ENCODE data around the gene GLIS1.

The GLIS1 gene

GRCh38 chr1:53677486-53677885 lies 61.5 kb downstream of the GLIS1 start:
- no peak for DNase-seq

GRCh38 chr1:53672785-53673184 lies 66.2 kb downstream of the GLIS1 start:
- no peak for DNase-seq

- DNase-seq = no peak
Observed at GRCh38 chr1:53672243-53672642, 66.7 kb downstream of the GLIS1 start.

GRCh38 chr1:53669621-53670191 lies 69.3 kb downstream of the GLIS1 start:
- no peak for DNase-seq

- no peak for DNase-seq
Observed at GRCh38 chr1:53666566-53666965, 72.4 kb downstream of the GLIS1 start.

DNA sequence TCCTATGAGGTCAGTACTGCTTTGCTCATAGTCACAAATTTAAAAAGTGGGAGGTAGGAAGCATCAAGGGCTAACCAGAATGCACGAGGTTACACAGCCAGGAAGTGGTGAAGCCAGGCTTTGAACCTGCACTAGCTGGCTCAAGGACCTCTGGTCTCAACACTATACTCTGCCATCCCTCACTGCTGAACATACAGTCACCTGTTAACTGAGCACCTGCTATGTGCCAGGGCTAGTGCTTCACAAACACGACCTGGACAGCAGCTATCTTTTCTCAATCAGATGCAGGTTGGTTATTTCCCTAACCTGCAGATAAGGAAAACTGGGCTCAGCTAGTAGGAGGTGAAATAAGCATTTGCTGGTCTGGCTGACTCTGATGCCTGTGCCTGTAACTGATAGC lies 73.0 kb downstream of the GLIS1 start:
- DNase-seq = no peak

GRCh38 chr1:53663529-53664300 lies 75.2 kb downstream of the GLIS1 start:
- no peak for DNase-seq

GRCh38 chr1:53662951-53663350 lies 76.0 kb downstream of the GLIS1 start:
- no peak for DNase-seq

GRCh38 chr1:53662169-53662568 lies 76.8 kb downstream of the GLIS1 start:
- no peak for DNase-seq

DNA sequence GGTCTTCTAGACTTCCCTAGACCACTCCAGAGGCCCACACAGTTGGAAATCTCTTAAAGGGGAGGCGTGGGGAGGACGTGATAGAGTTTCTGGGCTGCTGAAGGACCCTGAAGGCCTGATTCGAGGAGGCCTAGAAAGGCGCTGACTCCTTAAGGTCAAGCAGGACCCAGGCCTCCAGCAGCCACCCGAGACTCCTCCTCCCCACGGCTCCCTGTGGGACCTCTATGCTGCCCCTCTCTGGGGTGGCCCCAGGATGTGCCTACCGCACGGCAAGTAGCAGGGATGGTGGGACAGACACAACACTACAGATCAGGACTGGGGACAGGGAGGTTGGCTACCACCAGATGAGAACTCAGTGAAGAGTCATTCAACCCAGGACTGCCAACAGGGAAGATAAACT lies 77.5 kb downstream of the GLIS1 start:
- no peak for DNase-seq

GRCh38 chr1:53660666-53661065 lies 78.3 kb downstream of the GLIS1 start:
- no peak for DNase-seq

DNA sequence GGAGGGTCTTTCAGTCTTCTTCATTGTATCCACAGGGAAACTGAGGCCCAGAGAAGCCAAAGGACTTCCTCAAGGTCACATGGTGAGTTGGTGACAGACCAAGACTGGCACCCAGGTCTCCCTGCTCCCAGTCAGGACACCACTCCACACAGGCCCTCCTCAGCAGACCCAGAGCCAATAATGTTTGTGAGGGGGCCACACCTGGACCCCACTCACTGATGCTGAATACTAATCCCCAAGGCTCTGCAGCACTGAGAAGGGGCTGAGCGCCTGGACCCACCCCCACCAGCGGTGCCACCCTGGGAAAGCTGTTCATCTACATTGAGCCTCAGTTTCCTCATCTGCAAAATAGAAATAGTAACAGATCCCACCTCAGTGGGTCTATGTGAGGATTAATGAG lies 79.5 kb downstream of the GLIS1 start:
- no peak for DNase-seq

DNA sequence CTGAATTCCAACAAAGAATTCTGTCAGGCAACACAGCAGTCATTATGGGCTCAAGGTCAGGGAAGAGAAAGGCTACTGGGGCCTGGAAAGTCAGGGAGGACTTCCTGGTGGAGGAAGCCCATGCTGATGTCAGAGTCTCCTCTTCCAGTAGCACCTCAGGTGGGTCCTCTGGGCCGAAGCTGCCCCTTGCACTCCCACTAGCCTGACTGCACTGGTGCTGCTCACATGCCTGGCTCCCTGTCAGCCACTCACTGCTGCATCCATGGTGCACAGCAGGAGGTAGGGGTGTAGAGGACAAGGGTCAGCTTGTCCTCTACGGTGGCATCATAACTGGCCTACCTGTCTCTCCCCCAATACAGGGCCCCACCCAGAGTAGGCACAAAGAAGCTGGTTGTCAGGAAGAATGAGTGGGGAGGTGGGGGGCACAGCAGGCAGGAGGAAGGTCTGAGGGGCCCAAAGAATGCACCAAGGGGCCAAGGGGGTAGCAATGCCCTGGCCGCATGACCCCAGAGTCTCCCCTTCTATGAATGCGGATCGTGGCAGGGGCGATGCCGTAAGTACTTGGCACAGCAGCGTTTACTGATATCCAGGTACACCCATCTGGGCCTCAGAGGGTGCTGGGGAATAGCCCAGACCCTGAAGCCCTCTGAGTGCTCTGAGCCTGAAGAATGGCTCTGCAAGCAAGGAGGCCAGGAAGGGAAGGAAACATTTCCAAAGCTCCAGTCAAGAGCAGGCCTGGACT lies 80.3 kb downstream of the GLIS1 start:
- no peak for DNase-seq

GRCh38 chr1:53657891-53658396 lies 81.0 kb downstream of the GLIS1 start:
- no peak for DNase-seq

DNA sequence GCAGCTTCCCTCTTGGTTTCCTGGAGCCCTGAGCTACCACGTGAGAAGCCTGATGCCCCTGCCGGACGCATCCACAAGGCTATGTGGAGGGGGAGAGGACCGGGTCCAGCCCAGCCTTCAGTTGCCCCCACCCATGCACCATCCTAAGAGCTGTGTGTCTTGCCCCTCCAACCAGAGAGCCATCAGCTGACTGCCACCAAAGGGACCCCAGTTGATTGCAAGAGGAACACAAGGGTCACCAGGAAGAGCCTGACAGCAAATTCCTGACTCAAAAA lies 81.5 kb downstream of the GLIS1 start:
- no peak for DNase-seq

DNA sequence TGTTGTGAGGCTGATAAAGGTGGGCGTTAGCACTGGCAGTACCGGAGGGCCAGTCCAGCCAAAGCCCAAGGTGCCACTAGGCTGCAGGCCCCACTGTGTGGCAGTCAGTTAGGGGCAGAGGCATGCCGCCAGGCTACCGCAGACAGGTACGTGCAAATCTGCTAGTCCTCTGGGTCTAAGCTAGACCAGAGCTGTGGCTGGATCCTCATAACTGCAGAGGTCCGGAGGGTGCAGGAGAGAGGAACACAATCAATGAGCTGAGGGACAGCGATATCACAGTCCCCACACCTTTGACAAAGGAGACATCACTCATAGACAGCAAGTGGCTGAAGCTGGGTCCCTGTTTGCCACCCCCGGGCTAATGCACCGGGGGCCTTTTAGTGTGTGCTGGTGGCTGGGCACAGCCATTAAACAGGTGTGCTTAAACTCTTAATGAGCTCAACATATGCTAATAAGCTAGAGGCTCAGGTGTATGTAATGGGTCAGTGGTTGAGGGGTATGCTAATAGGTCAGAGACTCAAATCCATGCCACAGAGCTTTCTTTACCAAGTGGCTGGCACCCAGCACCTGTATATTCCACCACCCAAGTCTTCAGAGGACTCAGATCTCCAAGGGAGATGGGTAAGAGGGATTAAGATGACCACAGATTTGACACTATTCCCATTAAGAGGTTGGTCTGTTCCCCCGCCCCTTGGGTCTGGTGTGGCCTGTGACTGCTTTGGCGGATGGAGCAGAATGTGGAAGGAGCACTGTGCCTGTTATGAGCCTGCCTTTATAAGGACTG lies 82.0 kb downstream of the GLIS1 start:
- no peak for DNase-seq

DNA sequence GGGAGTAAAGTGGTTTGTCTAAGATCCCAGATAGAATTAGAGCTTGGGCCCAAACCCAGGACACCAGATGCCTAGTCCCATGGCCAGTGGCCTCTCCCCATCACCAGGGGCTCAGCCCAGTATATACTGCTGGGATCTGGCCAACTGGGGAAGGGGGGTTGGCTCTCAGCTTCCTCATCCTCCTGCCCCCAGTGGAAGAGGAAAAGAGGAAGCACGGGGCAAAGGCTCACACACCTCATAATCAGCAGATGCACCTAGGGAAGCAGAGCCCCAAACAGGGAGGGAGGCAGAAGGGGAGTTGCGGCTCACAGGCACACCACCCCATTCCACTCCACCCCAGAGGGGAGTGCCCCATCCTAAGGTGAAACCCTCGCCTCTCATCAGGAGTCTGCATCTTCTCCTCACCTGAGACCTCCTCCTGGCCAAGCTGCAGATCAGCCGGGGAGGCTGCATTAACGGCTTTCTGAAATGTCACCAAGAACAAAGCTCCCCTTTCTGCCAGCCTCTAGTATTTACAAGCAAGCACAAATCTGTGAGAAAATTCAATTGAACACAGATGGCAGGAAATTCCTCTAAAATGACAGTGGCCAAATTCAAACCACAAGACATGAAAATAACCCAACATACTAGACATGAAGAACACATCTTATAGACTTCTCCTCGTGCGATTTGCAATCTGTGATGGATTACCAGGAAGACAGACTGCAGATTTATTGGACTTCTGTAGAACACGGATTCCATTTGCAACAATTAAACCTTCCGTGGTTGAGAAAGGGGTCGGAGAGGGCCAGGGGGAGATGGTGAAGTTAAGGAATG lies 82.8 kb downstream of the GLIS1 start:
- DNase-seq = no peak

GRCh38 chr1:53654216-53655210 lies 84.5 kb downstream of the GLIS1 start:
- DNase-seq = no peak

DNA sequence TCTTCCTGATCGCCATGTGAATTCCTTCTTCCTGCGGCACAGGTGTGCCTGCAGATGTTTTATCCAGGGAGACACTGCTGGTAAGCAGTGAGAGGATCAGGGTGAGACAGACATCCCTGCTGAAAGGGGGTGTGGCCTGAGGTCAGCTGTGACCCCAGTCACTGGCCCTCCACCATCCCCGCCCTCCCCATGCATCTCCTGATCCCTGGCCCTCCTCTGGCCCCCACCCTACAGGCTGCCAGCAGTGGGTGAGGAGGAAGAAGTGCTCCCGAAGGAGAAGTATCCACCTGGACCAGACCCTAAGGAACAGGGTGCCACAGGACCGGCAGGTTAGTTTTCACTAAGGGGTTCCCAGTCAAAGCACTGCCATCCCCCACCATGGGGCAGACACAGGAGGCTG lies 85.3 kb downstream of the GLIS1 start:
- DNase-seq = no peak

- no peak for DNase-seq
Observed at GRCh38 chr1:53653200-53653575, 85.8 kb downstream of the GLIS1 start.

All from suppressor macrophage treated with lipopolysaccharide for 1 hour (primary cell).